Activated CD4-positive, CD25-positive, alpha-beta regulatory T cell treated with anti-CD3 and anti-CD28 coated beads, Interleukin-2, amount 50 U/mL, for 16 hours (primary cell): ENCODE results near the gene ZNF746.
"Not testable (repeated sequence)": the region's sequence is repeated elsewhere in the genome, so short reads cannot be mapped to it uniquely, and the experiment has no call there.

Experiments used
- DNase-seq: peaks from one replicate; pipeline ENCODE4 v3.0.0-alpha.2; 2020; ENCODE audit warnings: low read depth, low spot score

The ZNF746 gene

DNA sequence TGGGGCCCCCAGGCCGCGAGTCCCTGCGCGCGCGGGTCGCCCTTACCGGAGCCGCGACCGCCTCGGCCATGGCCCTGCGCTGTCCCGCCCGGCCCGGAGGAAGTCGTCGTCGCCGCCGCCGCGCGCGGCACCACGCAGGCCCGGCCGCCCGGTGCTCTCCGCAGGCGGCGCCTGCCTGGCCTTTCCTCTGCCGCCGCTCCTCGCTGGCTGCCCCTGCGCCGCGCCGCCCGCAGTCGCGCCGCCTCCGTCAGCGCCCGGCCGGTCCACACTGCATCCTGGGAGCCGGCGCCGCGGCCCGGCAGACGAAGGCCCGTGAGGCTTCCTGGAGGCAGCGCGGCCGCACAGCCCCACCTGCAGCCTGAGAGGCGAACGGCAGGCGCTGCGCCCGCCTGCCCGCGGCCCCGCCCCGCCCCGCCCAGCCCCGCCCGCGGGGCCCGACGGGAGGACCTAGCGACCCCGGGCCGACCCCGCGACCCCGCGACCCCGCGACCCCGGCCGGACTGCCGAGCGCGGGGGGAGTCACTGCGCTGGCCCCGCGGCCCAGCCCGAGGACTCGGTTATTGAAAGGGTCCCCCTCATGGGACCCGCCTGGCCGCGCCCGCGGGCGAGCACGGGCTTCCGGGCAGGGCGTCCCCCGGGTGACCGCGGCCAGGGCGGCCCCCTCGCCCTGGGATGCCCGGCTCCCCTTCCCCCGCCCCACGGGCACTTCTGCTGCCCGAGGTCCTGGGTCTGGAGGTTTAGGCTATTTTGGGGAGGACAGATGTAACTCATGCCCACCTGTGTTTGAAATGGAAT, at the start of gene ZNF746:
TSS of gene ZNF746 (minus strand) at position 343 of the 795 bp plus-strand sequence. CDS start at position 70, 273 bp downstream.
- DNase-seq: peak; percentile 56

DNA sequence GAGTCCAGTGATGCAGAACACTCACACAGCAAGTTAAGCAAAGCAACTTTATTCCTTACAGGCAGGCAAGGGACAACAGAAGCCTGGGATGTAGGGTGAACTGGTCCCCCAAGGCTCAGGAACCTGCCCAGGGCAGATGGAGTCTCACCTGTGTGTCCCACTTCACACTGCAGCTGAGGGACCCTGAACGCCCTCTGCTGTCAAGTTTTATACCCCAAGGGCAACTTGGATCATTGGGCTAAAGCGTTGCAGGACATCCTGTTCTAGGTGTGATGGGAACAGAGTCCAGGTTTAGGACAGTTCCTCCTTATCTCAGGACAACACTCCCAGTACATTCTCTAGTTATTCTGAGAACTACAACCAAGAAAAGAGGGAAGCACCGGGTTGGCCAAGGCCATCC, 49.5 kb upstream of the ZNF746 start:
- no peak for DNase-seq

- DNase-seq: no peak
Observed at GRCh38 chr7:149546331-149546730, 48.7 kb upstream of the ZNF746 start.

DNA sequence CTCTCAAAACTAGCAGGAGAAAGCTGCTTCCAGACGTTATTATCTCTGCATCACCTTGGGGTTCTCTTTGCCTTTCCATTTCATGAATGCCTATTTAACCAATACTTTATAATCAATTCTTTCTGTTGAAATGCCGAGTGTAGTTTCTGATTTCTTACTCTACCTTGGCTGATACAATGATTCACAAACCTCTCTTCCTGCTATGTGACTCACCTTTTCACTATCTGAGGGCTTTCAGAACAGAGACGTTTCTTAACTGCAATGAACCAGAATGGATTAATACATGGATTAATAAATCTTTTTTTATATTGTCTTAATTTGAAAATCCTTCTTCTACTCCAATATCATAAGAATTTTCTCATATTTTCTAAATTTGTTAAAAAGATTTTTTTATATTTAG, 46.4 kb upstream of the ZNF746 start:
- DNase-seq: no peak

DNA sequence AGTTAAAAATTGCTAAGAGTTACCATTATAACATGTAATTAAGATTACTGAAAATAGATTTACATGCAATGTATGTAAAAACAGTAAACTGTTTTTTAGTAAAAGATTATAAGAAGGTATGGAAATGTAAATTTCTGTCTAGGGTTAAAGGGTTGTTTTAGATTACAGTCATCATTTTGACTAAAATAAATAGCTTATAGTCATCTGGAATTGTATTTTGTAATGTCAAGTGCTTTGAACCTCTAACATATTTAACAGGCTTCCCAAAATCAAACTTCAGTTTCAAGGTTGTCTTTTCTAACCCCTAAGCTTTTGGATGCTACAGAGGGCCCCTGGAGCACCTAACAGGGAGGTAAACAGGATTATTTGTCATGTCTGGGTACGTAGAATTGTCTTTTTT, 35.0 kb upstream of the ZNF746 start:
- no peak for DNase-seq

DNA sequence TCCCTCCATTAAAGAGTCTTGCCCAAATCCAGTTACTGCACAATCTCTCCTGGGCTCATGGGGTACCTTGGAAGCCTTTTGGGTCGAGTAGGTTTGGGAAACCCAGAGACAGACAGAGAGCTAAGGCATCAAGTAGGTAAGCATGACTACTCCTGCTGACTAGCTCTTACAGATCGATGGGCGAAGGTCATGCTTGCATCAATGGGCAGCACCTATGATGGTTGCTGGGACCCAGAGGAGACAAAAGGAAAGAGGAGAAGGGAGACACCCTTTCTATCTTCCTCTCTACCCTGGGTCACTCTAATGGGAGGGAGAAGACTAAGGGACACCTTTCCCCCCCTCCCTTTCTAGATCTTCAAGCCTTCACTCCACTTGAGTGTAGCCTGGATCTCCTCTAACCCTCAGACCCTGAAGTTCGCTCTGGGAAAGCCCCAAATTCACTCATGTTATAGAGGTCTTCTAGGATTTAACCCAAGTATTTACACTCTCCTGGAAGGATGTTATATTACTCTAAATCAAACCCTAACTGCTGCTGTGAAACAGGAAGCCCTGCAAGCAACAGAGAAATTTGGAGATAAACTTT, 31.6 kb upstream of the ZNF746 start:
- no peak for DNase-seq

DNA sequence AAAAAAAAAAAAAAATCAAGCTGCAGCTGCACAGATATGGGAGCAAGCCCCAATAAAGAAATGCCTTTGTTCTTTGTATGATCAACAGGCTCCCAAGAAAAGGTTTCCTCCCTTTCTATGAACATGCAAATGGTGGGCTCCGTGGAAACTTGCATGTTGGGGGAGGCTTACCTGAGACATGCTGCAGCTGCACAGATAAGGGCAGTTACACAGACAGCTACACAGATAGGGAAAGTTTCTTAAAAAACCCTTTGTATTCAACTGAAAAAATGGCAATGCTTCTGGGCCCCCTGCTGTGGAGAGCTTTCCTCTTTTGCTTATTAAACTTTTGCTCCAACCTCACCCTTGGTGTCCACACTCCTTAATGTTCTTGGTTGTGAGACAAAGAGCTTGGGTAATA, 29.8 kb upstream of the ZNF746 start:
- DNase-seq: no peak

- DNase-seq: no peak
Observed at GRCh38 chr7:149525280-149525679, 27.7 kb upstream of the ZNF746 start.

GRCh38 chr7:149524394-149524793, 26.8 kb upstream of the ZNF746 start:
- DNase-seq: no peak

- no peak for DNase-seq
Observed at GRCh38 chr7:149510248-149510647, 12.6 kb upstream of the ZNF746 start.

DNA sequence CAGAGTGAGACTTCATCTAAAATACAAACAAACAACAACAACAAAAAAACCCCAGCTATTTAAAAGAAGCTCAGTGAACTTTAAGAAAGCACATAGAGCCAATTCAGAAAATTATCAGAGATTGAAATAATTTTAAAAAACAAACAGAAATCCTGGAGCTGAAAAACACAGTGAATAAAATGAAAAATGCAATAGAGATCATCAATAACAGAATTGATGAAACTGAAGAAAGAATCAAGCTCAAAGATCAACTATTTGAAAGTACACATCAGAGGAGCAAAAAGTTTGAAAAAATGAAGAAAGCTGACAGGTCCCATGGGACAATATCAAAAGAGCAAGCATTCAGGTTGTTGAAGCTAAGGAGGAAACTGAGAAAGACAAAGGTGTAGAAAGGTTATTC, 12.2 kb upstream of the ZNF746 start:
- DNase-seq: no peak

GRCh38 chr7:149505551-149505950, 7.9 kb upstream of the ZNF746 start:
- DNase-seq: no peak

DNA sequence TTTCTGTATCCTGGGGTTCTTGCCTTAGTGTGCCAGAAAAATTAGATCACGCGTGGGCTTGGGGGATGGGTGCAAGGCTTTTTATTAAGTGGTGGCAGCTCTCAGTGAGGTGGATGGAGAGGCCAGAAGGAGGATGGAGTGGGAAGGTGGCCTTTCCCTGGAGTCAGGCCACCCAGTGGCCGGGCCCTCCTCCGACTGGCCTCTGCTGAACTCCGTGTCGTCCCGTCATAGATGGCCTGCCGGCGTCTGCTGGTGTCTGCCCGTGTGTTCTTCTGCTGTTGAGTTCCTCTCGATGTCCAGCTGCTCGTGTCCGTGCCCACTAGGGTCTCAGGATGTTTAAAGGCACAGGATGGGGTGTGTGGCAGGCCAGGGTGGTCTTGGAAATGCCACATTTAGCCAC, 4.0 kb upstream of the ZNF746 start:
- DNase-seq: no peak

GRCh38 chr7:149500910-149501309, 3.3 kb upstream of the ZNF746 start:
- DNase-seq: no peak

DNA sequence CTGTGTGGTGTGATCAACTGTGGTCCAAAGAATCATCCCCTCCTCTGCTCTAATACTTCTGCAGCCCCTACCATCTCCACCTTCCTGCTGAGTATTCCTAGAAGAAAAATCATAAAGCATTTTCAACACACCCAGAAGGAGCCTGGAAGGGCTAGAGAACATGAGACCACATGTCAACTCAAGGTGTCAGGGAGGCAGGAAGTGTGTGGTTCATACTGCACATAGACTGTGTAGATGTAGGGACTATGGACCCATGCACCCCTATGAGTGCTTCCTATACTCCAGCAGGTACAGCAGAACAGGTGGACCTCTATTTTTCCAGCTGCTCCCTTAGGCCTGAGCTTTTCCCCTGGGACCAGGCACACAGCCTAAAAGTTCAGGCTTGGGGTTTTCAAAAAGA, 2.6 kb upstream of the ZNF746 start:
- DNase-seq: no peak

- DNase-seq: no peak
Observed at GRCh38 chr7:149498811-149499210, 1.2 kb upstream of the ZNF746 start.

- DNase-seq: peak; percentile 20
Observed at GRCh38 chr7:149496642-149497391, 792 bp downstream of the ZNF746 start.

GRCh38 chr7:149495785-149496641, 1.6 kb downstream of the ZNF746 start:
- no peak for DNase-seq

DNA sequence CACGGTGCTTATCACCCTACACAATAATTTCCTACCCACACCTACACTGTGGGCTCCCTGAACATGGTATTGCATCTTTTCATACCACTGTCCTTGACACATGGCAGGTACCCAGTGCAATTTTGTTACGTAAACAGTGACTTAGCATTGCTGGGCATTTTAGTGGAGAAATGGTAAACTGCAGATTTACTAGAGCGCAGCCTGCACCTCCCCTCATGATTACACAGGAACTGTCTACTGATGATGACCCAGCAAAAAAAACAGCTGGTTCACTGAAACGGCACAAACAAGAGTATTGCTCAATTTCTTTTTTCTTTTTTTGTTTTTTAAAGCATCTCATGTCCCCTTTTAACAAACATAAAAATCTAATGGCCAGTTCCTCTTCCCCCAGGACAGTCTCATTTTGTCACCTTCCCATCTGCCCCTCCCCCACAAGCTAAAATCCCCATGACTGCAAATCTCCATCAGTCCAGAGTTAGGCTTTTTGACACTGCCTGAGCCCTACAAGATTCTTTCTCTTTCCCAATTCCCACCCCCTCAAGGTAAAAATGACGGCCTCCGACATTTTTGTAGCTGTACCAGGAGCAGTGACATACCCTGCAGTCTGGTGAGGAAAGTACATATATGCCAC, 2.8 kb downstream of the ZNF746 start:
- DNase-seq: no peak

- not testable (repeated sequence) for DNase-seq
Observed at GRCh38 chr7:149493975-149494374, 3.6 kb downstream of the ZNF746 start.

DNA sequence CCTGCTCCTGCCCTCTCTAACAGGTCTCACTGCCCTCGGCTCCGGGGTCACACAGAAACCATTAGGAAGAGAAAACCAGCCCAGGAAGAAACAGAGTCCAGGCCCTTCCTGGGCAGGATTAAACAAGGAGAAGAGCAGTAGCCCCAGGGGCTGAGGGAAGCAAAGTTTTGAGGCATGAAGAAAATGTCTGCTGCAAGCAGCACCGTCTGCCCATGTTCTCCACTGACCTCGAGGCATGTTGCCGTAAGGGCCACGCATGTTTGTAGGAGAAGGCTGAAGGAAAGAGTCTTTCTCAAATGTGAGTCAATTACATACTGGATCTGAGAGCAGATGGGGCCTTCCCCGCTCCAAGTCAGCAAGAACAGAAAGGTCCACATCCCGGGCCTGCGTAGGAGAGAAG, 4.2 kb downstream of the ZNF746 start:
- DNase-seq: no peak
